Right lobe of liver (tissue), 4 donors: ENCODE data around the gene SEC22A.
"Not testable (repeated sequence)": the region's sequence is repeated elsewhere in the genome, so short reads cannot be mapped to it uniquely, and the experiment has no call there.

Experiments used
- POLR2A ChIP-seq: fragments of 450-650 bp; IDR thresholded peaks from one replicate; pipeline ENCODE4 v1.6.1; 2017; ENCODE audit warnings: antibody characterized with exemption, mild to moderate bottlenecking
- TF ChIP-seq, protein P1 (sequence below), 4 donors: fragments of 200-600 bp in 3 of 4; fragments of 450-650 bp in 1 of 4; IDR thresholded peaks; one replicate each; pipeline versions ENCODE4 v1.5.1 to v1.8.0; 2016 to 2022; ENCODE audit warnings: antibody characterized with exemption in 4 of 4, mild to moderate bottlenecking in 2 of 4
- donor health status: DM: no; HTN: no; CAD: no.
- donor health status: DM: no; HTN: no; CAD: no.
- donor health status: DM: no; HTN: yes; CAD: no.

DNA sequence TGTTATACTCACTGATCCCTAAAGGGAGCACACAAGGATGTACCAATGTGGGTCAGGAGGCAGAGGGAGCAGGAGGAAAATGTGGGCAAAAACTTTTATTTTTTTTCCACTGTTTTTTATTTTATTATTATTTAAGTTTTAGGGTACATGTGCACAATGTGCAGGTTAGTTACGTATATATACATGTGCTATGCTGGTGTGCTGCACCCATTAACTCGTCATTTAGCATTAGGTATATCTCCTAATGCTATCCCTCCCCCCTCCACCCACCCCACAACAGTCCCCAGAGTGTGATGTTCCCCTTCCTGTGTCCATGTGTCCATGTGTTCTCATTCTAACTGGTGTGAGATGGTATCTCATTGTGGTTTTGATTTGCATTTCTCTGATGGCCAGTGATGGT is 37.4 kb downstream of the SEC22A start:
- TF ChIP-seq POLR2A = not testable (repeated sequence)
- TF ChIP-seq, protein P1, sequence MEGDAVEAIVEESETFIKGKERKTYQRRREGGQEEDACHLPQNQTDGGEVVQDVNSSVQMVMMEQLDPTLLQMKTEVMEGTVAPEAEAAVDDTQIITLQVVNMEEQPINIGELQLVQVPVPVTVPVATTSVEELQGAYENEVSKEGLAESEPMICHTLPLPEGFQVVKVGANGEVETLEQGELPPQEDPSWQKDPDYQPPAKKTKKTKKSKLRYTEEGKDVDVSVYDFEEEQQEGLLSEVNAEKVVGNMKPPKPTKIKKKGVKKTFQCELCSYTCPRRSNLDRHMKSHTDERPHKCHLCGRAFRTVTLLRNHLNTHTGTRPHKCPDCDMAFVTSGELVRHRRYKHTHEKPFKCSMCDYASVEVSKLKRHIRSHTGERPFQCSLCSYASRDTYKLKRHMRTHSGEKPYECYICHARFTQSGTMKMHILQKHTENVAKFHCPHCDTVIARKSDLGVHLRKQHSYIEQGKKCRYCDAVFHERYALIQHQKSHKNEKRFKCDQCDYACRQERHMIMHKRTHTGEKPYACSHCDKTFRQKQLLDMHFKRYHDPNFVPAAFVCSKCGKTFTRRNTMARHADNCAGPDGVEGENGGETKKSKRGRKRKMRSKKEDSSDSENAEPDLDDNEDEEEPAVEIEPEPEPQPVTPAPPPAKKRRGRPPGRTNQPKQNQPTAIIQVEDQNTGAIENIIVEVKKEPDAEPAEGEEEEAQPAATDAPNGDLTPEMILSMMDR (IDR thresholded peaks at IDR 0.05) = not testable (repeated sequence)
